ENCODE measurements around the gene RBKS. TPM values are rescaled to one million over a fixed set of nuclear protein-coding genes. Genes with fewer than 3 reads are reported as not detected.

Gene RBKS
- 6.1 TPM for total RNA-seq

DNA sequence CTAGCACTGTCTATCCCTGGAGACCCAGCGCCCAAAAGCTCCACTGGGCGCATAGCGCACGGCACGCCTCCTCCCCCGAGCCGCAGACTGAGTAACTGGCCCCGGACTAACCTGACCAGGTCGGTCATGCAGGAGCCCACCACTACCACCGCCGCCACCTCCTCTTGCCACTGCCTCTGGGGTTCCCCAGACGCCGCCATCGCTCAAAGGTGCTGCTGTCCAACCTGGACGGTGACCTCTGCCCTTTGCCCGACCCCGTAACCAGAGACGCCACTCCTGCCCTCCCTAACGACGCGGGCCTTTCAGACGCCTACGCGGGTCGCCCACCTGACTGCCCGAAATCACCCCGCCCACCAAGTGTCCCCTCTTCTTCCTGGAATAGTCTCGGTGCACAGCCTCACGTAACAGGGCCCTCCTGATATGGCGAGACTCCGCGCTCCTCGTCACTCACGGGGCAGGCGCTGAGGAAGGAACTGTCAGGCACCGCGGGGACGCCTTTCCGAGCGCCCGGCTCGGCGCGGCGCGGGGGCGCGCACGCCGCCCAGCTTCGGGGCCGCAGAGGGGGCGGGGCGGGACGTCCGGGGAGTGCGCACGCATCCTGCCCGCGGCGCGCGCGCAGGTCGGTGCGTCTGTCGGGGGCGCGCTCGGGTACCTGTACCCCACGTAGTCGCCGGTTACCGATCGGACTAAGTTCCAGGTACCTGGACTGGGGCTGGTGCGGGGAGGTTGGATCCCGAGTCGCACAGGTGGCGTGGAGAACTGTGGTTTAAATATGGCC is at the start of gene RBKS, which contains the start of gene BABAM2:
Gene RBKS (minus strand): TSS at position 242 of the 778 bp plus-strand sequence. CDS start 42 bp downstream, at position 200.
Gene BABAM2 (plus strand): TSS at position 584 of the 778 bp plus-strand sequence. CDS start 3,828 bp downstream, outside the sequence.

DNA sequence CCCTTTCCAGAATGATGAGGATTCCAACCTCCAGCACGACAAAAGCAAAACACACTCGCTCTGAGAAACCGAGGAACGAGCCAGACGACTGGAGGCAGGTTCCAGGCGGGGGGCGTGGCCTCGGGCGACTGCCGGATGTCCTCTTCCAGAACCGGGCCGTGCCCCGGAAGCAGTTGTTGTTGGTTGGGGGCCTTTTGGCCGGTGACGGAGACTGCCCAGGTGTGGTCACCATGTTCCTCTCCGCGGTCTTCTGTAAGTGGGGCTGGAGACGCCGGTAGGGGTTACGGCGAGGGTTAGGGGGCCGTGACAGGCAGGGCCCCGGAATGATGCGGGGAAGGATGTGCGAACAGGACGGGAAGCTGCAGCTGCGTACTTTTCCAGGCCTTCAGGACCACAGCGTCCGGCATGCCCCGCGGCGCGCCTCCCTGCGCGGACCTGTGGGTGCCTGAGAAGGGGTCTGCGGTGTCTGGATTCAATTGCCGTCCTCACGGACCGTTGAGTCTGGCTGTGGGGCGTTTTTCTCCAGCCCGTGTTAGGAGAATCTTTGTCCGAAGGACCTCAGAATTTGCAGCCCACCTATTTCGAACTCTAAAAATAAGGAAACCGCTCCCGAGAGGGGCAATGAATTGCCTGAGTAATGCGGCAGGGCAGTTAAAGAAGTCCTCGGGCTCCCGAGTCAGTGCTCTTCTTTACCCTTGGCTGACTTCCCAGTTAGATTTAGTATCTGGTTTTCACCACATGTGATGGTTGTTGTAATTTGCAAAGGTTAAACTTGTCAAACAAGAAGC is 118.4 kb downstream of the RBKS start, which contains the start of gene MRPL33:
Gene MRPL33 (plus strand): TSS at position 172 of the 788 bp plus-strand sequence. CDS start 59 bp downstream, at position 231.

Other genes with a start within 250 kb of the RBKS start
- 41.2 TPM for gene SUPT7L, start 226.8 kb downstream of the RBKS start, total RNA-seq
- gene SLC4A1AP, start 226.5 kb downstream of the RBKS start, total RNA-seq: 21.4 TPM
- 147 TPM for gene MRPL33, start 118.7 kb downstream of the RBKS start, total RNA-seq
- gene BABAM2, start 342 bp upstream of the RBKS start, total RNA-seq: 37.3 TPM